NOMO-1 treated with dmso at 0.1 percent for 144 hours (cell line): ENCODE measurements around the gene LUC7L3.
"Not testable (repeated sequence)": the region's sequence is repeated elsewhere in the genome, so short reads cannot be mapped to it uniquely, and the experiment has no call there.

Source experiments
- DNase-seq: peaks from one replicate; lab custom pipeline; 2025; ENCODE audit not compliant: unreplicated experiment; lab: John Stamatoyannopoulos, UW

The LUC7L3 gene

GRCh38 chr17:50781167-50781566 is 61.8 kb downstream of the LUC7L3 start:
- no peak for DNase-seq

DNA sequence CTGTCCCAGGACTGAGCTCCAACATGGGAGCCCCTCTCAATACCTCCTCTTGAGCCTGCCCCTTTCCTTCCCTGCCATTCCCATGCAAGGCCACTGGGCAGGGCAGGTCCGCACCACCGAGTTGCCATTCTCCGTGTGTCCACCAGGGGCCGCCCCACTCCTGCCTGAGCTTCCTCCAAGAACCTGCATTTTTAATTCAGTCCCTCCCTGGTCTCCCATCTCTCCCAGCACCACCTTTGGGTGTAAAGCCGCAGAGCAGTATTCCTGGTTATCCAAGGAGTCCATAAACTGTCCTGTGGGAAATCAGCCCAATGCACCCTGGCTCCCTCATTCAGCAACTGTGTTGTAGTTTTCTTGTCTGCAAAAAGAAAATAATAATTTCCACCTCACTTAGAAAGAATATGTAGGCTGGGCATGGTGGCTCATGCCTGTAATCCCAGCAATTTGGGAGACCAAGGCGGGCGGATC is 63.8 kb downstream of the LUC7L3 start:
- peak; percentile 31 for DNase-seq

GRCh38 chr17:50783905-50784304 is 64.5 kb downstream of the LUC7L3 start:
- no peak for DNase-seq

DNA sequence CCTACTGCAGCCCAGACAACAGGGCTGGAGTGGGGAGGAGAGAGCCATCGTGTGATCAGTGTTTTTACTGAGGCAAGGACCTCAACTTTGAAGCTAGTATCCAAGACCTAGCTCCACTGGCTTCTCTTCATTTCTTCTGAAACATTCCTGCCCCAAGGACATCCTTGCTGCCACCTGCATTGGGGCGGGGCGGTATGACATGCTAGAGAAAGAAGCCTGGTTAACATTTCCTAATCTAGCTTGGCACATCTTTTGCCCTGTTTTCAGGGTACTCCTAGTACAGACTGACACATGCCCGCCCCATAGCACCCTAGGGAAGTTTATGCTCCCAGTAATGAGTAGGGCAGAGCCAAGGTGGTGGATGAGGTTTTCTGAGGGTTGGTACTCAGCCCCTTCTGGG is 65.7 kb downstream of the LUC7L3 start:
- DNase-seq: no peak

DNA sequence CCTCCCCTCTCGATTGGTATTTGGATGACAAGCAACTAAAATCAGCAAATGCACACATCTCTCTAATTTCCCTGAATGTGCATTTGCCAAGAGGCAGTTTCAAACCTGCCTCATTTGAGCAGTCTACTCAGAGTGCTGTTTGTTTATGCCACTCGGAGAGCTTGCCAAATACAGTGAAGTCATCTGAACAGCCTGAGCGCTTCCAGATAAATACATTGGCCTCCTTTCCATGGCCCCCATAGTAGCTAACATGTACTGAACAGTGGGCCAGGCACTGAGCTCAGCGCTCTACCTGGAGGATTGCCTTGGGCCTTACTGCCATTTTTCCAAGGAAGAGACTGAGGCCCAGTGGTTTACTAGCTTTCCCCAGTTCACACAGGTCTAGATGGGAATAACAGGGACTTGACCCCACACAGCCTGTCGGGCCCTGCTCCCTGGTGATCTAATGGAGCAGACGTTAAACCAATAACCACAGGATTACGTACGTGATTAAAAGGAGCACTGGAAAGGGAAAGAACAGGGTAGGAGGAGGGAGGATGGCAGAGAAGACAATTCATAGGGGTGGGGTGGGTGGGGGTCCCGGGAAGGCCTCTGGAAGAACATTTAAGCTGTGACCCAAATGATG is 66.7 kb downstream of the LUC7L3 start:
- no peak for DNase-seq

GRCh38 chr17:50787106-50787505 is 67.7 kb downstream of the LUC7L3 start:
- no peak for DNase-seq

- no peak for DNase-seq
Observed at GRCh38 chr17:50790618-50791017, 71.2 kb downstream of the LUC7L3 start.

DNA sequence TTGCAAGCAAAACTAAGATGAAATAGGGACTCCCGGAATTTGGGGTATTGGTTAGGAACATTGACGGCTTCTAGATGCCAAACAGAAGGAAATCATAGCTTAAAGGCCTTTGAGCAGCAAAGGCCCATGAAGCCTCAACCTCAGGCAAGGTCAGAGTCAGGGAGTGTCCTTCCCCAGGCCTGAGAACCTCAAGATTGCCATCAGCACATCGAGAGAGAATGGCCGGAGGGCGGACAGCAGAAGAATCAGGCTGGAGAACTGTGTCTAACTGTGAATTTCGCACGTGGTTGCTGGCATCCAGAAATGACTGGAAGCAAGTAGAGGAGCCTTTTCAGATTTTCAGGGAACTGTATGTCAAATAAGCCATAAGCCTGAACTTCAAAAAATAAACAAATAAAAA is 72.7 kb downstream of the LUC7L3 start:
- DNase-seq: no peak

DNA sequence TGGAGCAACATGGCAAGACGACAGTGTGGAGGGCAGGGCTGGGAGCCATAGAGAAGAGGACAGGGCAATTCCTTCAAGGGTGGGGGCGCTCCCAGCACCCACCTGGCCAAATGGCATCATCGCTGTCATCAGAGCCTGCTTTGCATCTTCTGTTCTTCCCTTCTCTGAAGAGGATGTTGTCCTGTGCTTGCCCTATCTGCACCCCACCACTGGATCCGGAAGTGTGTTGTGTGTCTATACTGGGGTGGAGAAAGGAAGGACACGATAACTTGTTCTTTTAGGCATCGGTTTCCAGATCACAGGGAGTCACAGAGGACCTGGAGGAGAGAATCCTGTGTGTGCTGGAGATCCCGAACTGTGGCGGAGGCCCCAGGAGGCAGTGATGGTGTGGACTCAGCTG is 73.6 kb downstream of the LUC7L3 start:
- DNase-seq: no peak

DNA sequence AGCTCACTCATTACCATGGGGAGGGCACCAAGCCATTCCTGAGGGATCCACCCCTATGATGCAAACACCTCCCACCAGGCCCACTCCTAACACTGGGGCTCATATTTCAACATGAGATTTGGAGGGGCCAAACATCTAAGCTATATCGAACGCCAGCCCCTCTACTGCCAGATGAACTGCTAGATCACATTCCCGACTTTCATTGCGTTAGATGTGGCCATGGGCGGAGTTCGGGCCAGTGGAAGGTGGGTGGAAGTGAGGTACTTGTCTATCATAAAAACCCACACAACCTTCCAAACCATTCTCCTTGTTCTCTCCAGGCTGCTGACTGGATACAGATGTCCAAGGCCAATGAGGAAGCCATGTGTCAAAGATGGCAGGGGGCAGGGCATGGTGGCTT is 75.0 kb downstream of the LUC7L3 start:
- DNase-seq: no peak

- DNase-seq: no peak
Observed at GRCh38 chr17:50797135-50797810, 77.9 kb downstream of the LUC7L3 start.

- DNase-seq: no peak
Observed at GRCh38 chr17:50798424-50799288, 79.3 kb downstream of the LUC7L3 start.

- DNase-seq: no peak
Observed at GRCh38 chr17:50799582-50799981, 80.2 kb downstream of the LUC7L3 start.

DNA sequence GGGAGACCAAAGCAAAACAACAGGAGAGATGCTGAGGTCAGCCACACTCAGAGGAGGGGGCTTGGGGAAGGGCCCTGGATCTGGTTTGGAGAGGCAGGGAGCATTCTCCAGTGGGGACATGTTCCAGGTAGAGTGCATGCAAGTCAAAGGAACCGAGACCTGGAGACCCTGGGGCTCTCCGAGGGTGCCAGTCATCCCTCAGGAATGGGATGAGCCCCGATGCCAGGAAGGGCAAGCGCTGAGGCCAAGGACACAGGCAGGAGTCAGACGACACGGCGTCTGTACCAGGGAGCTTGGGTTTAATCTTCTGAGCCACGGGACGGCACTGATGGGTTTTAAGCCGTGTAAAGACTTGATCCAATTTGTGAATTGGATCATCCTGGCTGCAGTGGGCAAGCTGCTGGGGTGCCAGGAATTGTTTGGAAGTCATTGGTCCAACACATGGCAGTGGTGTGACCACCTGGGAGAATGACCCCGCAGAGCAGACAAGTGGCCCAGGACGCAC is 80.8 kb downstream of the LUC7L3 start:
- DNase-seq: no peak

DNA sequence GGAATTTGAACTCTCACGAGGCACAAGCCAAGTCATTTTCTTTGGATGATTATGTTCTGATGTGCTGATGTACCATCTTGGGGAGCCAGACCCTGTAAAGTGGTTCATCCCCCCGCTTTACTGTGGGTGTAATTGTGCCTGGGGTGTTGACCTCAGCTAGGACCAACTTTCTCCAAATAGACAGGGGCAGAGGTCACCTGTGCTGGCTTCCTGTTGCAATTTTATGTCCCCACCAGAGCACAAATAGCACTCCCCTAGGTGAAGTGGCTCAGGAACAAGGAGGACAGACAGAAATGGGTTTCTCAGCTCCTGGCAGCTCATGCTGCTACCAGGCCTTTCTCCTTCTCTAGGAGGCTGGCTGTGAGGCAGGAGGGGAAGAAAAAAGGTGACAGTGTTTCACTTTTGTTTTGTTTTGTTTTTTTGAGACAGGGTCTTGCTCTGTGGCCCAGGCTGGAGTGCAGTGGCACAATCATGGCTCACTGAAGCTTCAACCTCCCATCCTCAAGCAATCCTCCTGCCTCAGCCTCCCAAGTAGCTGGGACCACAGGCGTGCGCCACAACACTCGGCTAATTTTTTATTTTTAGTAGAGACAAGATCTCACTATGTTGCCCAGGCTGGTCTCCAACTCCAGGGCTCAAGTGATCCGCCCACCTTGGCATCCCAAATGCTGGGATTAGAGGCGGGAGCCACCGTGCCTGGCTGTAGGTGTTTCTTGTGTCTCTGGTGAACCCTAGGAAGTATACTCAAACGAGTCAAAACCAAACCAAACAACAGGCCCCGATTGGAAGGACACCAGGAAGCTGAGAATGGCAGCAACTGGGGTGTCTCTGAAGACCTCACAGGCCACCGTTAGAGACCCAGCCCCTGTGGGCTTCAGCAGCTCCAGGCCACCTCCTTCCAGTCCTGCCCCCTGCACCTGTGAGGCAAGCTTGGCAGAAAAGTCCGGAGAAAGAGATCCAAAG is 83.5 kb downstream of the LUC7L3 start:
- DNase-seq: no peak

GRCh38 chr17:50803676-50804075 is 84.3 kb downstream of the LUC7L3 start:
- DNase-seq: no peak

GRCh38 chr17:50804749-50805475 is 85.5 kb downstream of the LUC7L3 start:
- DNase-seq: not testable (repeated sequence)

- no peak for DNase-seq
Observed at GRCh38 chr17:50805486-50805885, 86.1 kb downstream of the LUC7L3 start.
